GM18498 (cell line): ENCODE results near the gene SYT12.

Experiments used
- ATAC-seq: cut with Tn5 transposase; IDR thresholded peaks from one replicate; pipeline ENCODE4 v1.9.1; 2021; ENCODE audit warnings: mild to moderate bottlenecking, moderate library complexity; ENCODE audit not compliant: unreplicated experiment

The SYT12 gene

DNA sequence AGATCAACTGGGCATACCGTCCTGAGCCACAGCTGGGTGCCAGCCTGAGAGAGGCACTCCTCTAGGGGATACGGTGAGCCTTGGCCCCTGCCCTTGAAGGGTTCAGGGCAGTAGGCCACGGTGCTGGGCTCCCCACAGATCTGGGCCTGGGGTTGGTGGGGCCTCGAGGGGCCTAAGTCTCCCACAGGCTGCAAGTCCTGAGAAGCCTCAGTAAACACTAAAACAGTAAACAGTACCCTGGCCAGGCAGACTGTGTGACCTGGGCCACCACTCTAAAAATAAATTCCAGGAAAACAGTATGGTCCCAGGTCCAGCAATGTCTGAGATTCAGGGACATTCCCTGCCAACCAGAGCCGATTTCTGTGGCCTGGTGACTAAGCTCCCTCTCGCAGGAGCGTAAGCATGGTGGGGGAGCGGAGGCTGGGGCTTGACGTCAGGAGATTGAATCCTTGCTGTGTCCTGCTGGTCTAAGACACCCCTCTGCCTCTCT, 31.5 kb downstream of the SYT12 start:
- no peak for ATAC-seq

DNA sequence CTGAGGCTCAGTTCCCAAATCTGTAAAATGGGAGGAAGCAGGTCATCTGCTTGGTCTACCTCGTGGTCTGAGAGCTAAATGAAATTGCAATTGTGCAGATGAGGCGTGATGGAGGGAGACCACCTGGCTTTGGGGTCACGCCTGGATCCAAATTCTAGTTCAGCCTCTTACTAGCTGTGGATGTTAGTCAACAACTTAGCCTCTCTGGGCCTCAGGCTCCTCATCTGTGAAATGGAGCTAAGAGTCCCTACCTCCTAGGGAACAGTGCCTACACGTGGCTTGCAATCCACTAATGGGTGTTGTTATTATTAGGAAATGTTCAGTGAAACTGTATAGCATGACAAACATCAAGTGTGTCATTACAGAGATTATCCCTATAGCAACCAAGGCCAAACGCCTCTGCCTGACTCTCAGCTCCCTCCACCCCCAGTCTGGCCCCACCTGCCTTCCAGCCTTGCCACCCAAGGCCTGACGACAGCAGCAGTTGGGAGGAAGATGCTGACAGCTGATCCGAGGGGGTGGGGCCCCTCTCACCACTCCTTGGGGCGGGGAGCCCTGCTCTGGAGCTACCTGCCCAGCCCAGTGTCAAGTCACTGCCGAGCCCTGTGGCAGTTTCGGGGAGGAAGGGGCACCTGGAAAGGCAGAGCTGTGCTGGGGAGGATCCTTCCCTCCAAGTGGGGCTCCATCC, 32.0 kb downstream of the SYT12 start:
- no peak for ATAC-seq

DNA sequence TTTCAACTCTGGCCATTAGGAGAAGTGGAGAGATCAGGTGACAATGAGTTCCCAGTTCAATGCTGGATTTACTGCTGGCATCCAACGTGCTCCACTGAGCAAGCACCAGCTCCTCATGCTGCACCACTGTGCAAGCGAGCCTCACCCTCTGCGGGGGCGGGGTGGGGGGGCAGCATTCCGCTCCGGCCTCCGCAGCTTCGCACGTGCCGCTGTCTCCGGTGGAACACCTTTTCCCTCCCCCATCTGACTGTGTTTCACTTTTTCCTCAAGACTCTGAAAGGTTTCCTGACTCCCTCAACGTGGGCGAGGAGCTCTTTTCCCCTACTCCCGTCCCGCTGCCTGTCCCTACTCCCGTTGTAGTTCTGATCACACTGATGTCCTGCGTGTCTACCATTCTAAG, 32.9 kb downstream of the SYT12 start:
- ATAC-seq: no peak

DNA sequence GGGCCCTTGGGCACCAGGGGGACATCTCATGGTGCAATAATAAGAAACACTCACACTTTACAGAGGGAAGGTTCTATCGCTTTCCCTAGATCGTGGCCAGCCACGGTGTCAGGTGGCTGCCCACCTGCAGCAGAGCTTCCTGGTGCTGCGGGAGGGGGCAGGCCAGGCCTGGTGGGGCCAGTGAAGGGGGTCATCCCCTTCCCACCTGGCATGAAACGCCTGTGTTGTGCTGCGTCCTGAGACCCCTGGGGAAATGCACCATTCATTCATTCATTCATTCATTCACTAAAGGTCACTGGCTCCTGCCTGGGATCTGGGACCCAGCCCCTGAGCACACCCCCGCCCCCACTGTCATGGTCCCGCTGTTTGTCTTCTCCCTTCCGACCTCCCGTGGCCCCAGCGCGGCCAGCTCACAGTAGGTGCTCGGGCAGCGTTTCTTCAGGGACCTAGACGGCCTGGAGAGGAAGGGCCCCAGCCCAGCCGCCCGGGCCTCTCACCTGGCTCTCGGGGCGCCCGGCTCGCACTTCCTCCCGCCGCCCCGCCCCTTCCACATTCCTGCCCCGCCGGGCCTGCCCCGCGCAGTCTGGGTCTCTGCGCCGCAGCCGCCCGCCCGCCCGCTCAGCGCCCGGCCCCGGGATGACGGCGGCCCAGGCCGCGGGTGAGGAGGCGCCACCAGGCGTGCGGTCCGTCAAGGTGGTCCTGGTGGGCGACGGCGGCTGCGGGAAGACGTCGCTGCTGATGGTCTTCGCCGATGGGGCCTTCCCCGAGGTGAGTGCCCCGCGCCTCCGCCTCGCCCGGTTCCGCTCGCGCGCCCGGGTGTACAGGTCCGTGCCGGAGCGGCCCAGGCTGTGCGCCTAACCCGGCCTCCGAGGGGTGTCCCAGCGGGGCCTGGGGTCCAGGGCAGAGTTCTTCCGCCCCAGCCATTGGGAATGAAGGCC, 33.6 kb downstream of the SYT12 start, which contains the start of gene RHOD:
RHOD (plus strand) TSS at position 581 of the 938 bp plus-strand sequence; CDS start at position 637, 56 bp downstream.
- no peak for ATAC-seq

DNA sequence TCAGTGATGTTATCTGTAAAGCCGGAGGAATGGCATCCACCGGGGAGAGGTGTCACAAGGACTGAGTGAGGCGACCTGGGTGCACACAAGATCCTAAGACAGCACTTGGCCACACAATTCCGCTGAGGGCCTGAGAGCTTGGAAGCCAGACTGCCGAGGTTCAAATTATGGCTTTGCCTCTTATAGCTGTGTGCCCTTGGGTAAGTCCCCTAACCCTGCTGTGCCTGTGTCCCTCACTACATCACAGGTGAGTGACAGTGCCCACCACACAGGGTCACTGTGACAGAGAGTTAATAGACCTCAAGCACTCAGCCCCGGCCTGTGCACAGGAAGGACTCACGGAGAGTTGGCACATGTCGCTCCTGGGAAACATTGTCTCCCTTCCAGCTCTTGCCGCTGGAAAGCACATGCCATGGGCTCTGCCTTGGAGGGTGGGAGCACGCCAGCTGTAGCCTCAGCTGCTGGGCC, 34.3 kb downstream of the SYT12 start:
- ATAC-seq: no peak

DNA sequence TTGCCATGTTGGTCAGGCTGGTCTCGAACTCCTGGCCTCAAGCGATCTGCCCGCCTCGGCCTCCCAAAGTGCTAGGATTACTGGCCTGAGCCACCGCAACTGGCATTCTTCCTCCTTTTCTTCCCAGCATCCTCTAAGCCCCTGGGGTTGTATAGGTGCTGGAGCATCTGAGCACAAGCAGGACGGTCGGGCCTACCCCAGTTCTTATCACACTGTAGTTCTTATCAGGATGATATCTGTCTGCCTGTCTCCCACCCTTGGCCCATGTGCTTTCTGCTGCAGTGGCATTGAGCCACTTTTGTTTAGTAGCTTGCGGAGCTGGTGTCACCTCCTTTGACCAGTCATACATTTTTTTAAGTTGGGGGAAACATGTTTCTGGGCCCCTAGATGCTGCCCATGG, 35.6 kb downstream of the SYT12 start:
- ATAC-seq: no peak

DNA sequence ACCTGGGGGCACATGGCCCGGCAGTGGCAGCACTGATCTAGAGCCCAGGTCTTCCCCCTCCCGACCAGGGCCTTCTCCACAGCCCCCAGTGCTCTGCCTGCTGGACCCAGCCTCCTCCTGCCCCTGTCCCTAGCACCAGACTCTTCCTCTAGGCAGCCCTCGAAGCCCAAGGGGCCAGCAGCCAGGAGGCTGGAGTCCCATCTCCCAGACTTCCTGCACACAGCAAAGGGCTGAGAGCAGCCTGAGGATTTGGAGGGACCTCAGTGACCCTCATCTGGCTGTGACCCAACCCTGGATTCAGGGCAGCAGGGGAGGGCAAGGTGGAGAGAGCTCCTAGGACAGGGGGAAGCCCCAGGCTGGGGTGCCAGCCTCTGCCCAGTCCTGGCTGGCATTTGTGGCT, 36.7 kb downstream of the SYT12 start:
- no peak for ATAC-seq

DNA sequence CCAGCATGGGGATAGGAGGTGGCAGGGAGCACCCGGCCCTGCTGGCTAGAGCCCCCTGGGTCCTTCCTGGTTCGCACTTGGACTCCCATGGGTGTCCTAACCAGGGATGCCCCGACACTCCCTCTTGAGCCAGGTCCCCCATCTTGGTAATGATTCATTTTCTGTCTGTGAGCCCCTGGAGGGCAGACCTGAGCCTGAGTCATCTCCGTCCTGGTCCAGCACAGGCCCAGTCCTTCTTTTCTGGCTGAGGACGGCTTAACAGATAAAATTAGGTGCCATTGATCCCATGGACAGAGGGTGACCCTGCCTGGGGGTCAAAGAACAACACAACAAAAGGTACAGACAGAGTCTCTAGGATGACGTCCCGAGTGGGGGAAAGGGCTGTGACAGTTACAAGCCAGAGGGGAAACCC, 37.2 kb downstream of the SYT12 start:
- no peak for ATAC-seq

DNA sequence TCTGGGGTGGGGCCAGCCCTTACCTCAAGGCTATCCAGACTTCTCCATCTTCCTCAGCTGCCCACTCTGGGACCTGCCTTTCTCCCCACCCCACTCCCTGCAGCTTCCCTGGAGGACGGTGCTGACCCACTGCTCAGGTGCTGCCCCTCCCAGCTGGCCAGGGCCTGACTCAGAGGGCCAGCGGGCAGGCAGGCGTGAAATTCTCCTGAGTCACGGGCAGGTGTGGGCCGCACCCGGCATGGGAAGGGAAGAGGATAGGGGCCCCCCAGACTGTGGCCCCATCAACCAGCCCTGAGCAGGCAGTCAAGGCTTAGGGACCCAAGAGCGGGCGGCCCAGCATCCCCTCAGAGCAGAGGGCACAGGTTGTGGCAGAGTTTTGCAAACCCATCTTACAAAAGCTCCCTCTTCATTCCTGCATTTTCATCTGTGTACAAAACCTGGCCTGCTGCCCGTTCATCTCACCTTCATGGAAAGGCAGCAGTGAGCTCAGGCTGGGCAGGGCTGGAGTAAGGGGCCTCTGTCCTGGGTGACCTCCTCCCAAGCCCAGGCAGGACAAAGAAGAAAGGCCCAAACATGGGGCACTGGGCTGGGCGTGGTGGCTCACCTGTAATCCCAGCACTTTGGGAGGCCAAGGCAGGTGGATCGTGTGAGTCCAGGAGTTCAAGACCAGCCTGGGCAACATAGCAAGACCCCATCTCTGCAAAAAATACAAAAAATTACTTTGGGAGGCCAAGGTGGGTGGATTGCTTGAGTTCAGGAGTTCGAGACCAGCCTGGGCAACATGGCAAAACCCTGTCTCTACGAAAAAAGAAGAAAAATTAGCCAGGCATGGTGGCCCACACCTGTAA, 39.8 kb downstream of the SYT12 start:
- ATAC-seq: no peak

DNA sequence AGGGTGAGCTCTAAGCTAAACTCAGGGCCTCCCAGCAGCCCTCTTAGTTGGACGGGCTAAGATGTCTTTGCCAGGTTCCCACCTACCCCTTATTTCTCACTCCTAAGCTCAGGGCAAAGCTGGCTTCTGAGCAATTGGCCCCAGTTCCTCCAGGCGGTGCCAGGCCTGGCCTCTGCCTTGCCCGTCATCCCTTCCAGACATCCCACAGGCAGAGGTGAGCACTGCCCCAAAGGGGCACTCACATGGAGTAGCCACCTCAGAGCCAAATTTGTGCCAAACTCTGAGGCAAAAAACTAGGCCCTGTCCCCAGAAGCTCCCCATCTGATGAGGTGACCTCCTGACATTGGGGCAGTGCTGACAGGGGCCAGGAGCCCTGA, 43.4 kb downstream of the SYT12 start:
- ATAC-seq: no peak

DNA sequence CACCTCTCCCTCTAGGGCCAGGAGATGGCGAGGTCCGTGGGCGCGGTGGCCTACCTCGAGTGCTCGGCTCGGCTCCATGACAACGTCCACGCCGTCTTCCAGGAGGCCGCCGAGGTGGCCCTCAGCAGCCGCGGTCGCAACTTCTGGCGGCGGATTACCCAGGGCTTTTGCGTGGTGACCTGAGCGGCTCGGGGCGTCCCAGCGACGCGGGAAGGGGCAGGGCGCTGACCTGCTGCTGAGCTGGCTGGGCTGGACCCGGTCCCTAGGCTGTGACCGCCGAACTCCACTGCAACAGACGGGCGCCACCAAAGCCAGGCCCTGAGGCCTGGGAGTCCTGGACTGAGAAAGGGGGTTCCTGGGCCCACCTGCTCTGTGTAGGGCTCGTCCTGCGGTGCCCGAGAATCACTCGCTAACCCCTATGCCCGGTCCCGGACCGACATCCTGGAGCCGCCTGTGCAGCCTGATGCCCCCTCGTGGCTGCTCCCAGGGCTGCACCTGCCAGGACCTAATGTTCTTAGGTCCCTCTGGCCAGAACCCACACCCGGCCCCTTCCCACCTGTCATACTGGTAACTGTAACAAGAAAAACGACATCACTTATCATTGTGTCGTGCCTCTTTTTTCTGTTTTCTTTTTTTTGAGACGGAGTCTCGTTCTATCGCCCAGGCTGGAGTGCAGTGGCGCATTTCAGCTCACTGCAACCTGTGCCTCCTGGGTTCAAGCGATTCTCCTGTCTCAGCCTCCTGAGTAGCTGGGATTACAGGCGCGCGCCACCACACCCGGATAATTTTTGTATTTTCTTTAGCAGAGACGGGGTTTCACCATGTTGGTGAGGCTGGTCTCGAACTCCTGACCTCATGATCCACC, 48.7 kb downstream of the SYT12 start:
- no peak for ATAC-seq

DNA sequence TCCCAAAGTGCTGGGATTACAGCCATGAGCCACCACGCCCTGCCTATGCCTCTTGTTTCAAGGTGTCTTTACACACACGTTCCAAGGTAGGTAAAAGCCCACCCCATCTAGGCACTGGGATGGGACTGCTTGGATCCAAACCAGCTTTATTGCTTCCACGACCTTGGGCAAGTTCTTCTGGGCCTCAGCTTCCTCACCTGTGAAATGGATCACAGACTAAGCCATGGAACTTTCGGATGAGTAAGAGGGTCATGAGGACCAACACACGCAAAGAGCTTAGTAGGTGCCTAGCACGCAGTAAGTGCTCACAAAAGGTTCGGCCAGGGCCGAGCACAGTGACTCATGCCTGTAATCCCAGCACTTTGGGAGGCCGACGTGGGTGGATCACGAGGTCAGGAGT, 49.4 kb downstream of the SYT12 start:
- ATAC-seq: no peak

DNA sequence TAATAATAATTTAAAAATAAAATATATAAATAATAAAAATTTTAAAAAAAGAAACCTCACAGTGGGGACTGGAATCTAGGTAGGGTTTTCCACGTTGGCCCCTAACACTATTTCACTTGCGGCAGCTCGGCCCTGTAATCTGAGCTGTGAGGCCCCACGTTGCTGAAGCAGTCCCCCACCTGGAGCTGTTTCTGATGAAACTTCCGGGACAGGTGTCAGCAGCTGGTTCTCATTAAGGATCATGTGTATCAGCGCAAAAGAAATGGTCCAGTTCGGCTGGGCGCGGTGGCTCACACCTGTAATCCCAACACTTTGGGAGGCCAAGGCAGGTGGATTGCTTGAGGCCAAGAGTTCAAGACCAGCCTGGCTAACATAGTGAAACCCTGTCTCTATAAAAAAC, 51.0 kb downstream of the SYT12 start:
- ATAC-seq: no peak

DNA sequence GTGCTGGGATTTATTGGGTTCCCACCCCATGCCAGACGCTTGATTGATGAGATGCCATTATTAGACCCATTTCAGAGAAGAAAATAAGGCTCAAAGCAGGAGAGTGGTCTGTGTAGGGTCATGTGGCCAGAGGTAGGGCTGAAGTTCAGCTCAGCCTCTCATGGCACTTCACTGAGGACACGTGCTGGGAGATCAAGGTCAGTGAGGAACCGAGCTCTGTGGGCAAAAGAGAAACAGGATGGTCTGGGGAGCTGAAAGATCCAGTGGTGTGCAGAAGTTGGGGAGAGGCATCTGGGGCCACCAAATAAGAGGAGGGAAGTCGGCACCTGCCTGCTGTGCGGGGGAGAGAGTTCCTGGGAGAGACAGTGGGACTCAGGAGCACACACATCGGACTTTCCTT, 53.3 kb downstream of the SYT12 start:
- ATAC-seq: no peak

DNA sequence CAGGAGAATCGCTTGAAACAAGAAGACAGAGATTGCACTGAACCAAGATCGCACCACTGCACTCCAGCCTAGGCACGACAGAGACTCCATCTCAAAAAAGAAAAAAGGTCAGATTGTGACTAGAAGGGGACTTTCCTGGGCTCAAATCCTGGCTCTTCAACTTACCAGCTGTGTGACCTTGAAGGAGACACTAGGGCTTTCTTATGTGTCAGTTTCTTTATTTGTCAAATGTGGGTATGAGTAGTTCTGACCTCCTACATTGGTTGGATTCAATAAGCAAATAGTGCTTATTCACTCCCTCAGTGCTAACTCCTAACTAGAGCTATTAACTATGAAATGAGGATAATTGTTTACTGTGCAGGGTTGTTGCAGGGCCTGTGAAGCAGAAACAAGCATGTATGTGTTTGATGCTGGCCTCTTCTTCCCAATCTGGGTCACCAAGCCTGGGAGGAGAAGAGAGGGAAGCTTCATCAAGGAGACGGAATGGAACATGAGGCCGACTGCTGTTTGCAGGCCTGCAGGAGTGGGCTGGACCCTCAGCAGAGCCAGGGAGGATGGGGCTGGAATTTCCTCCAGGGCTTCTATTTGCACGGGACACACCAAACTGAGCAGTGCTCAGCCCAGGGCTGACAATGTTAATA, 56.3 kb downstream of the SYT12 start:
- ATAC-seq: no peak

DNA sequence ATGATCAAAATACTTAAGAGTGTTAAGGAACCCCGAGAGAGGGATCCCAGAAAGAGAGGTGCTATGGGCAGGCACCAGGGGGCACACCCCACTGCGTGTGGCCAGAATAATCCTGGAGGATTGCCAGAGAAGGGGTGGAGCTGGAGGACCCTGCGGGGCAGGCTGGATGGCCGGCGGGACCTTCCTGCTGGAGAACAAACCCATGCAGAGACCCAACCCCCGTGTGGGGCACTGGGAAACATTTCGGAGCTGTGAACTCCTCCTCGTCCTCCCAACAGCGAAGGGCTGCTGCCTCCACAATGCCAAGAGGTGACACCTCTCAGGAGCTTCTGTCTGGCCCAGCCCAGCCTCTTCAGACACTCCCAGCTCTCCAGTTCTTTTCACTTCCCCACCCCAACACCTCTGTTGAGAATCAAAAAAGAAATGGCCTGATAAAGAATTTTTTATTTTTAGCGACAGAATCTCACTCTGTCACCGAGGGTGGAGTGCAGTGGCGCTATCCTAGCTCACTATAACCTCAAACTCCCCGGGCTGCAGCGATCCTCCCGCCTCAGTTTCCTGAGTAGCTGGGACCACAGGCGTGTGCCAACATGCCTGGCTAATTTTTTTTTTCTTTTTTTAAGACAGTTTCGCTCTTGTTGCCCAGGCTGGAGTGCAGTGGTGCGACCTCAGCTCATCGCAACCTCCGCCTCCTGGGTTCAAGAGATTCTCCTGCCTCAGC, 59.3 kb downstream of the SYT12 start:
- ATAC-seq: no peak

DNA sequence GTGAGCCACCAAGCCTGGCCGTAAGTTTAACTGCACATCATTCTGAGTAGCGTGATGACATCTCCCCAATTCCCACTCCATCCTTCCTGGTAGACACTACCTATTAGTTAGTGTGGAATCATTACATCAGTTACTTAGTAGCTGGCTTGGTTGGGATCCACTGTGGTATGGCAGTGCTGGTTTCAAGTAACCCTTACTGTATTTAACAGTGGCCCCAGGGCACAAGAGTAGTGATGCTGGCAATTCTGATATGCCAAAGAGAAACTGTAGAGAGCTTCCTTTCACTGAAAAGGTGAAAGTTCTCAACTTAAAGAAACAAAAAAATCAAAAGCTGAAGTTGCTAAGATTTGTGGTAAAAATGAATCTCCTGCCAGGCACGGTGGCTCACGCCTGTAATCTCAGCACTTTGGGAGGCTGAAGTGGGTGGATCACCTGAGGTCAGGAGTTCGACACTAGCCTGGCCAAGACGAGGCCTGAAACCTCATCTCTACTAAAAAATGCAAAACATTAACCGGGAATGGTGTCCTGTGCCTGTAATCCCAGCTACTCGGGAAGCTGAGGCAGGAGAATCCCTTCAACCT, 60.9 kb downstream of the SYT12 start:
- no peak for ATAC-seq

DNA sequence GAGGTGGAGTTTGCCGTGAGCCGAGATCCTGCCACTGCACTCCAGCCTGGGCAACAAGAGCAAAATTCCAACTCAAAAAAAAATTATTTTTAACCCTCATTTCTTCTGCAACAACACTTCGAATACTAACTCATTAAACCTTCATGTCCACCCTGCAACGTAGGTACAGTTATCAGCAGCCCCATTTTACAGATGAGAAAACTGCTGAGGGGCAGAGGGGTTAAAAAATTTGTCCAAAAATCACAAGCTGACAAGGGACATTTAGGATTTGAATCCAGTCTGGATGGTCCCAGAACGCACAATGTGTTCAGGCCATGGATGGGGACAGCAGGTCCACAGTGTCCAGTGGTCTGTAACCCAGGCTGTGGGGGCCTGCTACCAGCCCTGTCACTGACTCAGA, 62.7 kb downstream of the SYT12 start:
- ATAC-seq: no peak

DNA sequence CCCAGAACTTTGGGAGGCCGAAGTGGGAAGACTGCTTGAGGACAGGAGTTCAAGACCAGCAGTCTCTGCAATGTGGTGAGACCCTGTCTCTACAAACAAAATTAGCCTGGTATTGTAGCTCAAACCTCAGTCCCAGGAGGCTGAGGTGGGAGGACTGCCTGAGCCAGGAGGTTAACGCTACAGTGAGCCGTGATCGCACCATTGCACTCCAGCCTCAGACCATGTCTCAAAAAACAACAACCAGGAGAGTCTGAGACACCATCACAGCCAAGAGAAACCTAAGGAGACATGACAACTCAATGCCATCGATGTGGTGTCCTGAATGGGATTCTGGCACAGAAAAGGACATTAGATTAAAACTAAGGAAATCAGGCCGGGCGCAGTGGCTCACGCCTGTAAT, 67.8 kb downstream of the SYT12 start:
- ATAC-seq: no peak
